A172 (cell line): ENCODE measurements around the gene ERICH2. TPM values are rescaled to one million over a fixed set of nuclear protein-coding genes. Genes with fewer than 3 reads are reported as not detected.
A peak's percentile ranks its signal among the peaks of the same experiment; 100 is the strongest.

Source experiments
- DNase-seq: peaks from one replicate; pipeline ENCODE4 v3.0.0-alpha.2; 2015; ENCODE audit warnings: low spot score
- total RNA-seq: library from RNA; depleted of rRNA; stranded (reverse); fragments of >200 nt; shearing (Covaris generic); gene quantifications from 2 replicates; pipeline ENCODE4 v1.2.3, GENCODE V29; 2014

The ERICH2 gene
- total RNA-seq, 1 experiment from 2014 or later, result 0.33 TPM

DNA sequence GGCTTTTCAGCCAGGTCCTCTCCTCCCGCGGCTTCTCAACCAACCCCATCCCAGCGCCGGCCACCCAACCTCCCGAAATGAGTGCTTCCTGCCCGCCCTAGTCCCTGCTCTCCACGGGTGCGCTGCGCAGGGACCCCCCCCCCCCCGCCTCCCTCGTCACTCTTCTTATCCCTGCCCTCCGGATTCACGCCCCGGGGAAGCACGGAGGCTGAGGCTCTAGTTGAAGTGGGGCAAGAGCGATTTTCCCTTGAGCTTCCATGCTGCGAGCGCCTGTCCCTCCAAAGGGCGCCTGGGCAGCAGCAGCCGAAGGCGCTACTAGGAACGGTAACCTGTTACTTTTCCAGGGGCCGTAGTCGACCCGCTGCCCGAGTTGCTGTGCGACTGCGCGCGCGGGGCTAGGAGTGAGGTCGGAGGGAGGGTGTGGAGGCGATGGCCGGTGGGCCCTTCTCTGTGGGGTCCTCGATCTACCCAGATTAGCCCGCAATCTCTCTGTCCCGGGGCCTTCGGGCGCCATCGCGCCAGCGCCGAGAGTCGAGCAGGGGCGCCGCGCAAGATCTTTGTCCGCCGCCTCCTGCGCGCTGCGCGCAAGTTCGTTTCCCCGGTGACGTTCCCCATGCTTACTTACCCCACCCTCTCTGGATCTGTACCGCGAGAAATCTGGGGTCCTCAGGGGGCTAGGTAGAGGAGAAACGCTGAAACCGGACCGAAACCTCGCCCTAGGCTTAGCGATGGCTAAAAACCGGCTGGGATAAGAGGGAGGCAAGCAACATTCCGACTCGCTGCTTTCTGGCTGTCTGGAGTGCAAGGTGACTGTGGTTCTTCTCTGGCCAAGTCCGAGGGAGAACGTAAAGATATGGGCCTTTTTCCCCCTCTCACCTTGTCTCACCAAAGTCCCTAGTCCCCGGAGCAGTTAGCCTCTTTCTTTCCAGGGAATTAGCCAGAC is 47.2 kb downstream of the ERICH2 start:
- DNase-seq, result peak; percentile 26

DNA sequence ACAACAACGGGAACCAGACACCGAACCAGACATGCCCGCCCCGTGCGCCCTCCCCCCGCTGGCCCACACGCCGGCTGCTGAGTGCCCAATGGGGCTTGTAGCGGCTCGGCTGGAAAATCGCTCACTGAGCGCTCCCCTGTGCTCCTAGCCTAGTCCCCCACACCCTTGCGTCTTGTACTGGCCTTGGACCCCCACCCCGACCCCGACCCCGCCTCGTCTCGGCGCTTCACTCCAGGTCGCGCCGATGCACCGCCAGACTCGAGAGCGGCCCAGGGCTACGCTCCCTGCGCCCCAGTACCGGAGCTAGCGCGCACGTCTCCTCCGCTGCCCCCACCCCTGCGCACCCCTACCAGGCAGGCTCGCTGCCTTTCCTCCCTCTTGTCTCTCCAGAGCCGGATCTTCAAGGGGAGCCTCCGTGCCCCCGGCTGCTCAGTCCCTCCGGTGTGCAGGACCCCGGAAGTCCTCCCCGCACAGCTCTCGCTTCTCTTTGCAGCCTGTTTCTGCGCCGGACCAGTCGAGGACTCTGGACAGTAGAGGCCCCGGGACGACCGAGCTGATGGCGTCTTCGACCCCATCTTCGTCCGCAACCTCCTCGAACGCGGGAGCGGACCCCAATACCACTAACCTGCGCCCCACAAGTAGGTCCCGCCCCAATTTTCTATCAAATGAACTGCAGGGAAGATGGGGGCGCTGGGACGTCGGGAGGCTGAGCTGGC is 48.0 kb downstream of the ERICH2 start:
- no peak for DNase-seq

DNA sequence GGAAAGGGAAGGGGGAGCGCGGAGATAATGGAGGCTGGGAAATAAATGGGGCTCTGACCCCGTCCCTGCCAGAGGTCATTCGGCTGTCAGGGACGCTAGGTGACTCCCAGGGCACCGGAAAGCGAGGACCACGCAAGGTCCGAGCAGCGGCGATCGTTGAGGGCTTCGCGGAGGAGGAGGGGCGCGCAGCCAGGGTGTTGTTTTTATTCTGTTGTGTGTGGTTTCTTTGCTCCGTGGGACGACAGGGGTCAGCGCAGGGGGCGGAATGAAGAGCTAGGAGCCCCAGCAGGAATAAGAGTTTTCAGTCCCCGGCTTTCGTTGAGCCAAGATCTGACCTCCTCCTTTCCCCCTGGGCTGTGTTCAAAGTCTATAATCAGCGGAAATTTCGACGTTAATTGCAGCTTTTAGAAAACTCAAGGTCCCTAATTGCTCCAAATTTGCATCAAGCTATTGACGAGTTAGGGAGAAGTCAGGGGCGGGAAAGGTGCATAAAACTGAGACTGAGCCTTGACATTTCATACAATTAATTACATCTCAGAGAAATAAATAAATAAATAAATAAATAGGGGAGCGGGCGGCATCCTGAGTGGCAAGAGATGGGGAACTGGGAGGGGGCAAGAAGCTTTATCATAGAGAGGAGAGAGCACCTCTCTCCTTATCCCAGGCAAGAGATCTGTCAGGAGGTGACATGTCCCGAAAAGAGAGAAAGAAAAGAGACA is 48.7 kb downstream of the ERICH2 start:
- DNase-seq, result no peak

GRCh38 chr2:170819680-170820664 is 49.8 kb downstream of the ERICH2 start:
- no peak for DNase-seq

- no peak for DNase-seq
These were observed 50.8 kb downstream of the ERICH2 start for GRCh38 chr2:170820757-170821530.

GRCh38 chr2:170821531-170822289 is 51.5 kb downstream of the ERICH2 start:
- DNase-seq, result no peak

GRCh38 chr2:170822290-170823087 is 52.3 kb downstream of the ERICH2 start:
- no peak for DNase-seq

DNA sequence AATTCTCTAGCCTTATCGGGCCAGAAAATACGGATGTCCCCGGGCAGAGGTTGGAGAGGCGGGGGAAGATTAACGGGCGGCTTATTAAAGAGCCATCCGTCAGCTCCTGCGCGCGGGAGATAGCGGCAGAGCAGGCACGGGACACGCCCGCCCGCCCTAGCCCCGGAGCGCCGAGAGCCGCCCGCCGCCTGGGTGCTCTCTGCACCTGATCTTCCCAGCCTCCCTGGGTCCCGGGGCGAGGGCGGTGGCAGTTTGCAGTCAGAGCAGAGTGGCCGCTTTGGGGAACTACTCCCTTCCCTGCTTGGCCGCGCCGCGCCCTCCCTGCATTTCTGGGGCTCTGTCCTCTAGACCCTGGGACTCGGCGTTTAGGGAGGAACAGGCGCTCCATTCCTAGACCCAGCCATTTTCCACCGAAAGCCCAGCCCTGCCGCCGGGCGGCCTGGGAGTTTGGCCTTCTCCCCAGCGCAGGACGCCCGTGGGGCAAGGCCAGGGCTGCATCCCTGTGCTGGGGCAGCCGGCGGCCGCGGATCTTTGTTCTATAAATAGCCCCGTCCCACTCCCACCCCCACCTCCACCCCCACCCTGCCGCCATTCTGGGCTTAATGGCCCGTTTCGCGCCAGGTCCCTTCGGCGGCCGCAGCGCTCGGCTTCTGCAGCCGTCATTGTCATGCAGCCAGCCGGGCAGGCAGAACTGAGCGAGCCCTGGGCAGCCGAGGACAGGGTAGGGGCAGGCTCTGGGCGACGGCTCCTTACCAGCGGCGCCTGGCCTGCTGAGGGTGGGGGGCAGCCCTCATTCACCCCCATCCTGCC is 53.1 kb downstream of the ERICH2 start:
- DNase-seq, result no peak

GRCh38 chr2:170823898-170824215 is 53.7 kb downstream of the ERICH2 start:
- no peak for DNase-seq

DNA sequence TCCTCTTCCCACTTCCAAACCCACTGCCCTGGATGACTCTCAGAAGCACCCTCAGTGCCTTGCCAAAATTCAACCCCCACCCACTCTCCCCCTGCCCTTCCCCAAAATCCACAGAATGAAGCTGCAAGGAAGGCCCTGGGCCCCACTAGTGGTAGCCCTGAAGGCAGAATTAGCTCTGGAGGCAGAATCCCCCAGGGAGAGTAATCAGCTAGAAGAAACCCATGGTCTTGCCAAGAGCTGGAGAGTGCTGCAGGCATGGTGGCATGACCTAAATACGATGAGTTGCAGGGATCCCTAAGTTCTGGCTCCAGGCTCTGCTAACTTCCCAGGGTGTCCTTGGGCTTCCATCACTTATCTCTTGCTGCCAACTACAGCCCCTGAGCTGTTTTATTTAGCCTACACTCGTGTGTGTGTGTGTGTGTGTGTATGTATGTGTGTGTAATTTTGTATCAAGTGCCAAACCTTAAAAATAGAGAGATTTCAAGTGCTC is 54.4 kb downstream of the ERICH2 start:
- no peak for DNase-seq

- no peak for DNase-seq
These were observed 57.8 kb downstream of the ERICH2 start for GRCh38 chr2:170827841-170828532.

DNA sequence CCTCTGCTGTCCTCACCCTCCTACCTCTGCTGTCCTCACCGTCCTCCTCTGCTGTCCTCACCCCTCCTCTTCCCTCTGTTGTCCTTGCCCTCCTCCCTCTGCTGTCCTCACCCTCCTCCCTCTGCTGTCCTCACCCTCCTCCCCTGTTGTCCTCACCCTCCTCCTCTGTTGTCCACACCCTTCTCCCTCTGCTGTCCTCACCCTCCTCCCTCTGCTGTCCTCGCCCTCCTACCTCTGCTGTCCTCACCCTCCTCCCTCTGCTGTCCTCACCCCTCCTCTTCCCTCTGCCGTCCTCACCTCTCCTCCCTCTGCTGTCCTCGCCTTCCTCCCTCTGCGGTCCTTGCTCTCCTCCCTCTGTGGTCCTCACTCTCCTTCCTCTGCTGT is 58.3 kb downstream of the ERICH2 start:
- DNase-seq, result no peak

GRCh38 chr2:170829036-170829435 is 58.9 kb downstream of the ERICH2 start:
- no peak for DNase-seq

DNA sequence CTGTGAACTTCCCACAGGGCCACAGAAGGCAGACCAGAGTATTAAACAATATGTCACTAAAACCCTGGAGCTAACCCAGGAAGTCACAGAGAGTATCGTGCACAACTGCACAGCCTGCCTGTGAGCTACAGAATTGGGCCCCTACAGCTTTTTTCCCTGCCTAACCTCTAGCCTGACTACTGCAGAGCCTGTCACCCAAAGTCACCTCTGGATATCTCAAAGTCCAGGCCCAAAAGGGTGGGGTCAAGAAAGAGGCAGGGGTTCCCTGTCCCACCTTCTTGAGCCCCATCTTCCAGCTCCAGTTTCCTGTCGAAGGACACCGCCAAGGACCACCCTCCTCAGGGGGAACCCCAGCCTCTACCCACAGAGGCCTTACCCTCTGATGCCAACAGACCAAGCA is 60.0 kb downstream of the ERICH2 start:
- no peak for DNase-seq

- no peak for DNase-seq
These were observed 60.9 kb downstream of the ERICH2 start for GRCh38 chr2:170831115-170831514.

- DNase-seq, result no peak
These were observed 65.8 kb downstream of the ERICH2 start for GRCh38 chr2:170836027-170836426.

DNA sequence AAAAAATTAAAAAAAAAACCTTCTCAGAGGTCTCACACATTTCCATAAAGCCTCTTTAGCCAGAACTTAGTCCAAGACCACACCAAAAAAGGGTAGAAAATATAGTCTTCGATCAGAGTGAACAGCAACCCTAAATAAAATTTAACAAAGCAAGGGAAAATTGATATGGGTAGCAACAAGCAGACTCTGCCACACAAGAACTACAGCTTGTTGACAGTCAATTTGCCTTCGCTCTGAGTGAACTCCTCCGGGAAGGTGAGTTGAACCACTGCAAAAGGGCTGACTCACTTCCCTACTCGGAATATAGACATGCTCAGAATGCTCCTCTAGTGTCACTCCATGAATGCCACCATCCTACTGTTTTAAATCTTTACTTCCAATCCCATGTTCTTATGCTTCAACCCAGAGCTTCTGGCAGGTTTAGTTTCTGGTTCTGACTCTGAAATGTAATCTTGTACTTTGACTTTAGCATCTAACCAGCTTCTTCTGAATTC is 70.6 kb downstream of the ERICH2 start:
- DNase-seq, result no peak
